ENCODE data around the gene DERA. TPM values are rescaled to one million over a fixed set of nuclear protein-coding genes. Genes with fewer than 3 reads are reported as not detected.

The DERA gene
- total and polyA plus RNA-seq, 2 of the 13 experiments (the other 11 are each of a cell fraction or from before 2014, with no cell fraction given) = 24.0 to 51.3 TPM

GRCh38 chr12:15882118-15882971, 28.8 kb upstream of the DERA start, which contains the start of gene STRAP (continued):
- TF ChIP-seq ZNF546 (CRISPR knock-in tag; conservative IDR thresholded peaks at IDR 0.05) (peak; percentile 88), TRIM24 (CRISPR knock-in tag; IDR thresholded peaks at IDR 0.05) (no peak), PCBP1 (IDR thresholded peaks at IDR 0.05; ENCODE audit: borderline replicate concordance, low read depth, low read length) (peak; percentile 99), CEBPG (CRISPR knock-in tag; IDR thresholded peaks at IDR 0.05) (no peak), ZNF629 (CRISPR knock-in tag; conservative IDR thresholded peaks at IDR 0.05) (0 out of 2 replicates have a peak, but pooled peaks have one; percentile 24), GTF3A (CRISPR knock-in tag; conservative IDR thresholded peaks at IDR 0.05) (peak; percentile 88), NFIC (IDR thresholded peaks at IDR 0.05; ENCODE audit: low read length) (0 out of 2 replicates have a peak, but pooled peaks have one; percentile 12), TBL1XR1 (IDR thresholded peaks at IDR 0.05; ENCODE audit: borderline replicate concordance, low read length, partially characterized antibody) (no peak), MTA1 (CRISPR knock-in tag; IDR thresholded peaks at IDR 0.05; ENCODE audit: borderline replicate concordance) (peak; percentile 19; the same call in 1 of the 2 replicates), HOXA7 (CRISPR knock-in tag; IDR thresholded peaks at IDR 0.05) (no peak), ZNF792 (CRISPR knock-in tag; IDR thresholded peaks at IDR 0.05) (peak; percentile 64; the same call in 1 of the 2 replicates), SRSF4 (IDR thresholded peaks at IDR 0.05; ENCODE audit: low read depth, low read length, poor library complexity, severe bottlenecking) (no peak), ZBTB1 (CRISPR knock-in tag; IDR thresholded peaks at IDR 0.05; ENCODE audit: borderline replicate concordance) (no peak), ZNF503 (CRISPR knock-in tag; IDR thresholded peaks at IDR 0.05) (peak; percentile 40; the same call in 1 of the 2 replicates), GATA4 (IDR thresholded peaks at IDR 0.05; ENCODE audit: borderline replicate concordance, low read depth) (peak; percentile 68; the same call in 1 of the 2 replicates), NFKB2 (CRISPR knock-in tag; IDR thresholded peaks at IDR 0.05; ENCODE audit: borderline replicate concordance) (peak; percentile 95; the same call in 1 of the 2 replicates), ZNF557 (CRISPR knock-in tag; IDR thresholded peaks at IDR 0.05) (peak; percentile 86)
- TF ChIP-seq, protein P1, sequence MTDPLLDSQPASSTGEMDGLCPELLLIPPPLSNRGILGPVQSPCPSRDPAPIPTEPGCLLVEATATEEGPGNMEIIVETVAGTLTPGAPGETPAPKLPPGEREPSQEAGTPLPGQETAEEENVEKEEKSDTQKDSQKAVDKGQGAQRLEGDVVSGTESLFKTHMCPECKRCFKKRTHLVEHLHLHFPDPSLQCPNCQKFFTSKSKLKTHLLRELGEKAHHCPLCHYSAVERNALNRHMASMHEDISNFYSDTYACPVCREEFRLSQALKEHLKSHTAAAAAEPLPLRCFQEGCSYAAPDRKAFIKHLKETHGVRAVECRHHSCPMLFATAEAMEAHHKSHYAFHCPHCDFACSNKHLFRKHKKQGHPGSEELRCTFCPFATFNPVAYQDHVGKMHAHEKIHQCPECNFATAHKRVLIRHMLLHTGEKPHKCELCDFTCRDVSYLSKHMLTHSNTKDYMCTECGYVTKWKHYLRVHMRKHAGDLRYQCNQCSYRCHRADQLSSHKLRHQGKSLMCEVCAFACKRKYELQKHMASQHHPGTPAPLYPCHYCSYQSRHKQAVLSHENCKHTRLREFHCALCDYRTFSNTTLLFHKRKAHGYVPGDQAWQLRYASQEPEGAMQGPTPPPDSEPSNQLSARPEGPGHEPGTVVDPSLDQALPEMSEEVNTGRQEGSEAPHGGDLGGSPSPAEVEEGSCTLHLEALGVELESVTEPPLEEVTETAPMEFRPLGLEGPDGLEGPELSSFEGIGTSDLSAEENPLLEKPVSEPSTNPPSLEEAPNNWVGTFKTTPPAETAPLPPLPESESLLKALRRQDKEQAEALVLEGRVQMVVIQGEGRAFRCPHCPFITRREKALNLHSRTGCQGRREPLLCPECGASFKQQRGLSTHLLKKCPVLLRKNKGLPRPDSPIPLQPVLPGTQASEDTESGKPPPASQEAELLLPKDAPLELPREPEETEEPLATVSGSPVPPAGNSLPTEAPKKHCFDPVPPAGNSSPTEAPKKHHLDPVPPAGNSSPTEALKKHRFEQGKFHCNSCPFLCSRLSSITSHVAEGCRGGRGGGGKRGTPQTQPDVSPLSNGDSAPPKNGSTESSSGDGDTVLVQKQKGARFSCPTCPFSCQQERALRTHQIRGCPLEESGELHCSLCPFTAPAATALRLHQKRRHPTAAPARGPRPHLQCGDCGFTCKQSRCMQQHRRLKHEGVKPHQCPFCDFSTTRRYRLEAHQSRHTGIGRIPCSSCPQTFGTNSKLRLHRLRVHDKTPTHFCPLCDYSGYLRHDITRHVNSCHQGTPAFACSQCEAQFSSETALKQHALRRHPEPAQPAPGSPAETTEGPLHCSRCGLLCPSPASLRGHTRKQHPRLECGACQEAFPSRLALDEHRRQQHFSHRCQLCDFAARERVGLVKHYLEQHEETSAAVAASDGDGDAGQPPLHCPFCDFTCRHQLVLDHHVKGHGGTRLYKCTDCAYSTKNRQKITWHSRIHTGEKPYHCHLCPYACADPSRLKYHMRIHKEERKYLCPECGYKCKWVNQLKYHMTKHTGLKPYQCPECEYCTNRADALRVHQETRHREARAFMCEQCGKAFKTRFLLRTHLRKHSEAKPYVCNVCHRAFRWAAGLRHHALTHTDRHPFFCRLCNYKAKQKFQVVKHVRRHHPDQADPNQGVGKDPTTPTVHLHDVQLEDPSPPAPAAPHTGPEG (CRISPR knock-in tag; IDR thresholded peaks at IDR 0.05) = 0 out of 2 replicates have a peak, but pooled peaks have one; percentile 32
- TF ChIP-seq, protein P2, sequence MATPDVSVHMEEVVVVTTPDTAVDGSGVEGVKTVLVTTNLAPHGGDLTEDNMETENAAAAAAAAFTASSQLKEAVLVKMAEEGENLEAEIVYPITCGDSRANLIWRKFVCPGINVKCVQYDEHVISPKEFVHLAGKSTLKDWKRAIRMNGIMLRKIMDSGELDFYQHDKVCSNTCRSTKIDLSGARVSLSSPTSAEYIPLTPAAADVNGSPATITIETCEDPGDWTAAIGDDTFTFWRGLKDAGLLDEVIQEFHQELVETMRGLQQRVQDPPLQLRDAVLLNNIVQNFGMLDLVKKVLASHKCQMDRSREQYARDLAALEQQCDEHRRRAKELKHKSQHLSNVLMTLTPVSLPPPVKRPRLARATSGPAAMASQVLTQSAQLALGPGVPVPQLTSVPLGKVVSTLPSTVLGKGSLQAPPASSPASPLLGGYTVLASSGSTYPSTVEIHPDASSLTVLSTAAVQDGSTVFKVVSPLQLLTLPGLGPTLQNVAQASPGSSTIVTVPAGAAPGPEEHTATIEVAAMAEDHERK (CRISPR knock-in tag; IDR thresholded peaks at IDR 0.05; ENCODE audit: low read depth) = 0 out of 2 replicates have a peak, but pooled peaks have one; percentile 21

All from HepG2 (cell line).